Muscle of back (tissue), 11 donors: Measurements from ENCODE around the gene RBM42. TPM values are rescaled to one million over a fixed set of nuclear protein-coding genes. Genes with fewer than 3 reads are reported as not detected.
"Not testable (repeated sequence)": the region's sequence is repeated elsewhere in the genome, so short reads cannot be mapped to it uniquely, and the experiment has no call there.

Experiments used
- DNase-seq, 3 donors: peaks; one replicate each; pipeline versions ENCODE4 v3.0.0 to v3.0.0-alpha.2; 2013
- polyA plus RNA-seq, 10 donors: library from polyadenylated mRNA; unstranded; fragments of 120-200 nt; gene quantifications; one replicate each; pipeline ENCODE4 v1.2.1, GENCODE V29; 2013; ENCODE audit not compliant: insufficient read length in 10 of 10

Gene RBM42
- polyA plus RNA-seq, 10 donors = 30.4 to 55.8 (median 38.3) TPM

GRCh38 chr19:35645680-35646511 lies 17.1 kb downstream of the RBM42 start:
- no peak for DNase-seq

GRCh38 chr19:35648017-35648961 lies 19.5 kb downstream of the RBM42 start, which contains the start of gene COX6B1:
TSS of gene COX6B1 (plus strand) at chr19:35648323. CDS start at chr19:35651244, 2,921 bp downstream.
- peak; percentile 96 to 98 (median 97) for DNase-seq

DNA sequence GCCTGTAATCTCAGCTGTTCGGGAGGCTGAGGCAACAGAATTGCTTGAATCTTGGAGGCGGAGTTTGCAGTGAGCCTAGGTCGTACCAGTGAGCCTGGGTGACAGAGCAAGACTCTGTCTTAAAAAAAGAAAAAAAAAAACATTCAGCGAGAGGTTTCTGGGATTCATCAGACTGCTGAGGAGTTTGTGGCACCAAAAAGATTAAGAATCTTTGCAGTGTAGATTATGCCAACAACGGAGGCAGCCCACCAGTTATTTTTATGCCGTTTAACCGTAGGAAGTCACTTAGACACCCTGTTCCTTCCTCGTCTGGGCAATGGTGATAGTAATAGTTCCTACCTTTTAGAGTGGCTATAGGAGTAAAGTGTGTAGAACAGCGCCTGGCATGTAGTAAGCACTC lies 21.7 kb downstream of the RBM42 start:
- no peak for DNase-seq

- not testable (repeated sequence) for DNase-seq
Observed at GRCh38 chr19:35654828-35655227, 26.0 kb downstream of the RBM42 start.

GRCh38 chr19:35655600-35655999 lies 26.8 kb downstream of the RBM42 start:
- no peak for DNase-seq

DNA sequence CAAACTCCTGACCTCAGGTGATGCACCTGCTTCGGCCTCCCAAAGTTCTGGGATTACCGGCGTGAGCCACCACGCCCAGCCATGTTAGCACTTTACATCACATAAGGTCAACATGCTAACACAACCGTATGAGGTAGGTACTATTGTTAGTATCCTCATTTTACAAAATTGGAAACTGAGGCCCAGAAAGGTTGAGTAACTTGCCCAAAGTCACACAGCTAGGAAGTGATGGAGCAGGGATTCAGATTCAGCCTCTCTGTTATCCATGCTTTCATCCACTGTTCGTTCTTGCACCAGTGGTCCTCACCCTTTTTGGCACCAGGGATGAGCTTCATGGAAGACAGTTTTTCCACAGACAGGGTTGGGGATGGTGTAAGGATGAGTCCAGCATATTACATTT lies 27.9 kb downstream of the RBM42 start:
- DNase-seq = no peak

DNA sequence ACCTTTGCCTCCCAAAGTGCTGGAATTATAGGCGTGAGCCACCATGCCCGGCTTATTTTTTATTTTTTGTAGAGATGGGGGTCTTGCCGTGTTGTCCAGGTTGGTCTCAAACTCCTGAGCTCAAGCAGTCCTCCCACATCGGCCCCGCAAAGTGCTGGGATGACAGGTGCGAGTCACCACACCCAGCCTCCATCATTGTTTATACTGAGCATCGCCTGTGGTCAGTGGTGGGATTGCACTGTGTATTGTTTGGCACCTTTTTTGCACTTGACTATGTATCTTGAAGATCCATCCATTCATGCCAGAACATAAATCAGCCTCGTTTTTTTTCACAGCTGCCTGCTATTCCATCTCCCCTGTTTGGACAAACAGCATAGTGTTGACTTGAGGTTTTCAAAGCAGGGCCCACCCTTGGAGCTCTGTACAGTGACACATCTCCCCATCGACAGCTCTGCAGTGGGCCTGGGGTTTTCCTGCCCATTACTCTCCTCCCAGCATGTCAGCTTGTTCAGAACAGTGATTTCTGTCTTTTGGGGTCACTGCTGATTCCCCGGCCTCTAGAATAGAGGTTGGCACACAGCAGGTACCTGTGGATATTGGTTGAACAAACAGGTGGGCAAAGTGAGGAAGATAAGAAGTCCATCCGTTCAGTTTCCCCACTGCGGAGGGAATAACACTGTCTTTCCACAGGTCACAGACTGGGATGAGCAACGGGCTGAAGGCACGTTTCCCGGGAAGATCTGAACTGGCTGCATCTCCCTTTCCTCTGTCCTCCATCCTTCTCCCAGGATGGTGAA lies 29.3 kb downstream of the RBM42 start:
- DNase-seq = no peak

- DNase-seq = no peak
Observed at GRCh38 chr19:35661995-35662340, 33.1 kb downstream of the RBM42 start.

DNA sequence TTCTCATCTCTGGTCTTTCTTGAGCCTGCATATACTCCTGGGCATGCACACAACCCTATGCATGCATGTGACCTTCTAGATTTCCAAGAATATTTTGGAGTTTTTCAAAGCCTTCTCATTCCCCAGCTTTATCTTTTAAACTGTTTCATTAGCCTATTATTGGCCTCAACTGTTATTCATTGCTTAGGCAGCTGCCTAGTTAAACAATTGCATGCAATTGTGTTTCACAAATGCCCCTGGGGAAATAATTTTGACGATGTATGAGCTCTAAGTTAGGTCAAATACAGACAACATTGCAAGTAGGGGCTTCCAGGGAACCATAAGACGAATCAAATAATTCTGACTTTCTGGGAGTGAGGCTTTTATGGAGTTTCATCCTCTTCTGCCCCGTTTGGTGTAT lies 35.1 kb downstream of the RBM42 start:
- DNase-seq = no peak

- DNase-seq = no peak
Observed at GRCh38 chr19:35665157-35665556, 36.3 kb downstream of the RBM42 start.

DNA sequence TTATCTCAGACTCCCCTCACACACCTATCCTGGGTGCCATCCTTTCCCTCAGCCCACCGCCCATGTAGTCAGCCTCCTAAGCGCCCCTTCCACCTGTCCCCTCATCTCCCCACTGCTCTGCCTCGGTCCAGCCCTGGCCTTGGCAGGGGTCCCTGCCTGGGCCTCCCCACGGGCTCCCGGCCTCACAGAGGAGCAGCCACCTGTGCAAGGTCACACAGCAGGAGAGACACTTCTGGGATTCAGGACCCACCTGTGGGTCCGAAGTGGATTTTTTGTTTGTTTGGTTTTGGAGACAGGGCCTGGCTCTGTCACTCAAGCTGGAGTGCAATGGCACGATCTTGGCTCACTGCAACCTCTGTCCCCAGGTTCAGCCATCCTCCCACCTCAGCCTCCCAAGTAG lies 36.8 kb downstream of the RBM42 start:
- DNase-seq = no peak

DNA sequence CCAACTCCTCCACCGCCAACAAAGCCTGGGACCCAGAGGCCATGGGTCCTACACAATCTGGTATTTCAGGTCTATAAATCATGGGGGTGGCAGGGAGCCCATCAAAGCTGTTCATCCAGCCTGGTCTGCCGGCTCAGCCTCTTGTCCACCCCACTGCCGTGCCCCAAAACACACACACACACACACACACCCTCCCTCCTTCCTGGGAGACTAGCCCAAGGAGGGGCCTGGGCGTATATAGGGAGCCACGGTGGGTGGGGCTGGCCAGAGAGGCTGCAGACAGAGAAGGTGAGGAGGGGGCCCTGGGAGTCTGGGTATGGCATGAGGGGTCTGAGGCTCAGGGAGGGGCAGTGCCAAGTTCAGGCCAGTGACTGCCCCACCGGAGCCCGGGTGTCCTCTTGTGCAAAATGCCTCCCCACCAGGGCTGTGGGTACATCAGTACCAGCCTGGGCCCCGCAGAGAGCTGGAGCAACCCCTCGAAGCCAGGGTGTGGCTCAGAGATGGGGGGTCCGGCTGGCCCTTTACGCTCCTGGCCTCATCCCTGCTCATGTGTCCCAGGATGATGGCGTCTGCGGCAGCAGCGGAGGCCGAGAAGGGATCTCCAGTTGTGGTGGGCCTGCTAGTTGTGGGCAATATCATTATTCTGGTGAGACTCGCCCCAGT lies 37.5 kb downstream of the RBM42 start, which contains the start of gene UPK1A:
TSS of gene UPK1A (plus strand) at position 267 of the 663 bp plus-strand sequence. CDS start at position 563, 296 bp downstream.
- DNase-seq = no peak

DNA sequence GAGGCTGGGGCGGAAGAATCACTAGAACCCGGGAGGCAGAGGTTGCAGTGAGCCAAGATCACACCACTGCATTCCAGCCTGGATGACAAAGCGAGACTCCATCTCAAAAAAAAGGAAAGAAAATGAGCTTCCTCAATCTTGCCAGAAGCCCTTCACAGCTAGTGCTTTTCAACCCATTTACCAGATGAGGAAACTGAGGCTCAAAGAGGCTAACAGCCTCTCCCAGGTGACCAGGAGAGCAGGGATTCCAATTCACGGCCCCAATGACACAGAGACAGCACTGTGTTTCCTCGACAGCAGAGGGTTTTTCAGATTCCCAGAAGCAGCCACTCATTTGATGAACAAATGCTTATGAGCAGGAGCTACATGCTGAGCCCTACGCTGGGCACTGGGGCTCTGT lies 40.7 kb downstream of the RBM42 start:
- no peak for DNase-seq

GRCh38 chr19:35669974-35670373 lies 41.1 kb downstream of the RBM42 start:
- DNase-seq = no peak

- DNase-seq = no peak
Observed at GRCh38 chr19:35670686-35671085, 41.9 kb downstream of the RBM42 start.

GRCh38 chr19:35671818-35672217 lies 43.0 kb downstream of the RBM42 start:
- DNase-seq = no peak

DNA sequence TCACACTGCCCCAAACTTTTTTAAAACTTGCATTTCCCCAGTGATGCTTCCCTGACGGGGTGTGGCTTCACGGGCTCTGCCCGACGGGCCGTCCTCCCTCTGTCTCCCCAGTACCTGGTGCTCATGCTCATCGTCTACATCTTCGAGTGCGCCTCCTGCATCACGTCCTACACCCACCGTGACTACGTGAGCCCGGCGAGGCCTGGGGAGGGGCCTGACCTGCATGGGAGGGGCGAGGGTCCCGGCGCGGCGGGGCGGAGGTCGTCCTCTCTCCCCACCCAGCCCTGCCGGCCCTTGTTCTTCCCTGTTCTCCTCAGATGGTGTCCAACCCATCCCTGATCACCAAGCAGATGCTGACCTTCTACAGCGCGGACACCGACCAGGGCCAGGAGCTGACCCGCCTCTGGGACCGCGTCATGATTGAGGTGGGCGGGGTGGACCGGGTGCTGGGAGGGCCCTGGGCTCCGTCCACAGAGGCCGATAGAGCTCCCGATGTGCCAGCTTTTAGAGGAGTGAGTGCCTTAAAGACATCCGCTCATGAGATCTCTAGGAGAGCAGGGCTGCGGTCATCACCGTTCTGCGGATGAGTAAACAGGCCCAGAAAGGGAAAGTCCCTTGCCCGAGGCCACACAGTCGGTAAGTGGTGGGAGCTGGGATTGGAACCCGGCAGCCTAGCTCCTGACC lies 44.4 kb downstream of the RBM42 start:
- no peak for DNase-seq

DNA sequence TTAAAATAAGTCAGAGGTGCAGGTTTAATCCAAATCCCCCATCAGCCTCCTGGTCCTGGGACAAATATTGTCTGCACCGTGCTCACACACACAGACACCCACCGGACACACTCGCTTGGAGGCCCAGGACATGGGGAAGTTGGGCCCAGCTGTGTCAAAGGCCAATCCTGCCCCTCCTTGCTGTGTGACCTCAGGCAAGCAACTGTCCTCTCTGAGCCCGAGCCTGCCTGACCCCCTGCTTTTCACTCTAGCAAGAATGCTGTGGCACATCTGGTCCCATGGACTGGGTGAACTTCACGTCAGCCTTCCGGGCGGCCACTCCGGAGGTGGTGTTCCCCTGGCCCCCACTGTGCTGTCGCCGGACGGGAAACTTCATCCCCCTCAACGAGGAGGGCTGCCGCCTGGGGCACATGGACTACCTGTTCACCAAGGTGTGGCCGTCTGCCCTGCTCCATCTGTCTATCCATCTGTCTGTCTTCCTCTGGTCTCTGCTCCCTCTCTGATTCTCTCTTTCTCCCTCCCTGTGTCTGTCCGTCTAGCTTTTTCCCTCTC lies 46.8 kb downstream of the RBM42 start:
- DNase-seq = no peak
